Mesothelial cell of epicardium (in vitro differentiated cells): Measurements from ENCODE around the gene FNDC3B. TPM values are rescaled to one million over a fixed set of nuclear protein-coding genes. Genes with fewer than 3 reads are reported as not detected.

Experiments used
- DNase-seq, 2 experiments: peaks; one replicate each; pipeline ENCODE4 v3.0.0; 2021; ENCODE audit warnings: low spot score in 2 of 2; ENCODE audit not compliant: unreplicated experiment in 2 of 2
- H3K27ac Mint-ChIP-seq: 2 replicates; pipeline ENCODE4 v1.8.0; 2021; ENCODE audit warnings: mixed read lengths
- H3K27me3 Mint-ChIP-seq: 2 replicates; pipeline ENCODE4 v1.8.0; 2021; ENCODE audit warnings: low read depth, mixed read lengths
- H3K36me3 Mint-ChIP-seq: 2 replicates; pipeline ENCODE4 v1.8.0; 2021; ENCODE audit warnings: mixed read lengths
- H3K4me1 Mint-ChIP-seq: 2 replicates; pipeline ENCODE4 v1.8.0; 2021; ENCODE audit warnings: mixed read lengths
- H3K4me3 Mint-ChIP-seq: 2 replicates; pipeline ENCODE4 v1.8.0; 2021; ENCODE audit warnings: mild to moderate bottlenecking, moderate library complexity, mixed read lengths
- H3K9me3 Mint-ChIP-seq: 2 replicates; pipeline ENCODE4 v1.8.0; 2021; ENCODE audit warnings: mixed read lengths
- CTCF ChIP-seq: fragments of 200-600 bp; sonication (generic); IDR thresholded peaks from one replicate; pipeline ENCODE4 v1.5.0; 2021; ENCODE audit warnings: antibody characterized with exemption; ENCODE audit not compliant: unreplicated experiment
- total RNA-seq: library from RNA; stranded (reverse); gene quantifications from 3 replicates; pipeline ENCODE4 v1.2.1, GENCODE V29; 2021

Gene FNDC3B
- total RNA-seq, 1 donor from 2014 or later = 131 TPM

DNA sequence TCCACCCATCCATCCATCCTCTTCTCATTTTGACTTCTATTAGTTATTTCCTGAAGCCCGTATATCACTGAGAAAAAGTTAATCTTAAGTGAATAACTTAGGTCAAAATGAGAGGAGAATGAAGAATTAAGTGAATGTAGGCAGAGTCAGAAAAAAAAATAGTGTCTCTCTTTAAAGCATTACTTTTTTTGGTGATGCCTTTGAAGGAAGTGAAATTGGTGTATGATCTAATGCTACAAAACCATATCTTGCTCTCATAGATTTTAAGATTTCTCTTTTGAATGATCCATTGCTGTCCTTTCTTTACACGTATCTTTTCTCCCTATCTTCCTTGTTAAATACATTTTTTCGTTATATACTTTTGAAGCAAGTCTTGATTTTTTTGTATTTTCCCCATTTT, 23.4 kb downstream of the FNDC3B start:
- DNase-seq = no peak
- Mint-ChIP-seq H3K27me3 (no peaks in the 10 kb centered on the region), H3K4me3 (no peak overlapping the region), H3K36me3 (peaks cover 20% of the 10 kb centered on the region), H3K27ac (no peak overlapping the region), H3K4me1 (peaks cover 51% of the 10 kb centered on the region), H3K9me3 (no peaks in the 10 kb centered on the region)
- TF ChIP-seq CTCF = no peak

DNA sequence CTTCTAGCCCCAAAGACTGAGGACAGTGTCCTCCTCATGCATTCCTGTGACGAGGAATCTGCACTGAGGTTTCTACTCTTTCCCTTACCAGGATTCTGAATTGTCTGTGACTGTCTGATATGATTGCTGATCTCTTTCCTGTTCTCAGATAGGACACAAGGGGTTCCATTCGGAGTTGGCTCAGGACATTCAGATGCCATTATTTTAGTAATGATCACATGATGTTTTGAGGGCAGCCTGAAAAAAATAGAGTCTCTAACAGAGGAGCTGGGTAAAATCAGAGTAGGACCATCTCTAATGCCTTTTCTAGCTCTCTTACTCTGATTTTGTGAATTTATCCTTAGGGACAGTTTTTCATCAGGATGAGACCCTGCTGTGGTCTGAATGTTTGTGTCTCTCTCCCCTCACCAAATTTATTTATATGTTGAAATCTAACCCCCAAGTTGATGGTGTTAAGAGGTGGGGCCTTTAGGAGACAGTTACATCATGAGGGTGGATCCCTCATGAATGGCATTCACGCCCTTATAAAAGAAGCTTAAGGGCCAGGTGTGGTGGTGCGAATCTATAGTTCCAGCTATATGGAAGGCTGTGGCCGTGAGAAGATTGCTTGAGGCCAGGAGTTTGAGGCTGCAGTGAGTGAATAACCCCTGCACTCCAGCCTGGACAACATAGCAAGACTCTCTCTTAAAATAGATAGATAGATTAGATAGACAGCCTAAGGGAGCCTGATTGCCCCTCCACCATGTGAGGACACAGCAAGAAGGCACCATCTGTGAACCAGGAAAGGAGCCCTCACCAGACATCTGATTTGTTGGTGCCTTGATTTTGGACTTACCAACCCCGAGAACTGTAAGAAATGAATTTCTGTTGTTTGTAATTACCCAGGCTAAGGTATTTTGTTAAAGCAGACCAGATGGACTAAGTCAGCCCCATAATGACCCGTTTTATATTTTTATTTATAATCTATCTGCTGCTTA, 24.4 kb downstream of the FNDC3B start:
- no peaks in the 10 kb centered on the region for H3K9me3 Mint-ChIP-seq
- H3K4me1 Mint-ChIP-seq = peaks cover 45% of the 10 kb centered on the region
- H3K4me3 Mint-ChIP-seq = no peak overlapping the region
- H3K27ac Mint-ChIP-seq = peak overlapping the region; percentile 47
- H3K27me3 Mint-ChIP-seq = no peaks in the 10 kb centered on the region
- TF ChIP-seq CTCF = no peak
- peaks cover 20% of the 10 kb centered on the region for H3K36me3 Mint-ChIP-seq
- no peak for DNase-seq

GRCh38 chr3:172065527-172065926, 26.1 kb downstream of the FNDC3B start:
- H3K36me3 Mint-ChIP-seq = peaks cover 20% of the 10 kb centered on the region
- H3K9me3 Mint-ChIP-seq = no peaks in the 10 kb centered on the region
- H3K27me3 Mint-ChIP-seq = no peaks in the 10 kb centered on the region
- peak overlapping the region; percentile 84 for H3K27ac Mint-ChIP-seq
- TF ChIP-seq CTCF = no peak
- no peak overlapping the region for H3K4me3 Mint-ChIP-seq
- no peak for DNase-seq
- H3K4me1 Mint-ChIP-seq = peaks cover 58% of the 10 kb centered on the region

- peaks cover 20% of the 10 kb centered on the region for H3K36me3 Mint-ChIP-seq
- H3K4me1 Mint-ChIP-seq = peaks cover 60% of the 10 kb centered on the region
- no peak for DNase-seq
- no peak for TF ChIP-seq CTCF
- no peak overlapping the region for H3K4me3 Mint-ChIP-seq
- peak overlapping the region; percentile 84 for H3K27ac Mint-ChIP-seq
- H3K27me3 Mint-ChIP-seq = no peaks in the 10 kb centered on the region
- H3K9me3 Mint-ChIP-seq = no peaks in the 10 kb centered on the region
Observed at GRCh38 chr3:172065967-172066762, 26.8 kb downstream of the FNDC3B start.

- Mint-ChIP-seq H3K4me3 (no peak overlapping the region), H3K9me3 (no peaks in the 10 kb centered on the region), H3K27me3 (no peaks in the 10 kb centered on the region), H3K4me1 (peaks cover 55% of the 10 kb centered on the region), H3K27ac (peak overlapping the region; percentile 74), H3K36me3 (peaks cover 18% of the 10 kb centered on the region)
- TF ChIP-seq CTCF = no peak
- no peak for DNase-seq
Observed at GRCh38 chr3:172066880-172067796, 27.8 kb downstream of the FNDC3B start.
